Neural cell (in vitro differentiated cells): Measurements from ENCODE around the gene MRPL28. TPM values are rescaled to one million over a fixed set of nuclear protein-coding genes. Genes with fewer than 3 reads are reported as not detected.

Experiments used
- H2AFZ ChIP-seq: fragments of 200-600, 300-800 bp; sonication (generic), shearing (Covaris generic); 2 replicates; pipeline ENCODE4 v1.6.0; 2014; ENCODE audit warnings: low read depth, mild to moderate bottlenecking, antibody characterized with exemption, low read length, moderate library complexity
- H3F3A ChIP-seq: fragments of 200-600 bp; shearing (Covaris generic); 2 replicates; pipeline ENCODE4 v1.6.1; 2016; ENCODE audit warnings: mild to moderate bottlenecking, moderate library complexity, mixed read lengths, antibody characterized with exemption, low read length; ENCODE audit not compliant: insufficient read depth, poor library complexity, severe bottlenecking
- H3K27ac ChIP-seq: fragments of 200-600, 300-800 bp; sonication (generic), shearing (Covaris generic); 2 replicates; pipeline ENCODE4 v1.5.1; 2014; ENCODE audit warnings: mild to moderate bottlenecking, low read length, moderate library complexity
- H3K27me3 ChIP-seq: fragments of 300-800, 200-600 bp; sonication (generic), shearing (Covaris generic); 2 replicates; pipeline ENCODE4 v1.6.0; 2014; ENCODE audit warnings: mild to moderate bottlenecking, low read depth, low read length, moderate library complexity; ENCODE audit not compliant: insufficient read depth
- H3K36me3 ChIP-seq: fragments of 300-800, 200-600 bp; sonication (generic), shearing (Covaris generic); 2 replicates; pipeline ENCODE4 v1.5.1; 2014; ENCODE audit warnings: mild to moderate bottlenecking, antibody characterized with exemption, low read length, moderate library complexity; ENCODE audit not compliant: insufficient read depth
- H3K4me2 ChIP-seq: fragments of 300-800, 200-600 bp; sonication (generic), shearing (Covaris generic); 2 replicates; pipeline ENCODE4 v1.6.0; 2014; ENCODE audit warnings: mild to moderate bottlenecking, low read length
- H3K4me3 ChIP-seq: fragments of 300-800, 200-600 bp; sonication (generic), shearing (Covaris generic); 2 replicates; pipeline ENCODE4 v1.5.1; 2014; ENCODE audit warnings: mild to moderate bottlenecking, low read length, moderate library complexity
- H3K79me2 ChIP-seq: fragments of 200-600 bp; shearing (Covaris generic); replicated peaks from 2 replicates; pipeline ENCODE4 v1.6.0; 2014; ENCODE audit warnings: mild to moderate bottlenecking, low read length, moderate library complexity; ENCODE audit not compliant: insufficient read depth
- H3K9ac ChIP-seq: fragments of 300-800, 200-600 bp; sonication (generic), shearing (Covaris generic); 2 replicates; pipeline ENCODE4 v1.6.1; 2016; ENCODE audit warnings: mild to moderate bottlenecking, low read length, mixed read lengths
- H3K9me2 ChIP-seq: fragments of 200-600 bp; shearing (Covaris generic); 2 replicates; pipeline ENCODE4 v1.6.1; 2016; ENCODE audit warnings: mild to moderate bottlenecking, low read length, mixed read lengths; ENCODE audit not compliant: insufficient read depth
- H3K9me3 ChIP-seq: fragments of 200-600, 300-800 bp; sonication (generic), shearing (Covaris generic); 2 replicates; pipeline ENCODE4 v1.6.1; 2016; ENCODE audit warnings: mild to moderate bottlenecking, mixed run types, low read length, moderate library complexity, mixed read lengths
- H4K20me1 ChIP-seq: fragments of 200-600 bp; shearing (Covaris generic); 2 replicates; pipeline ENCODE4 v1.6.1; 2016; ENCODE audit warnings: mild to moderate bottlenecking, mixed run types; ENCODE audit not compliant: insufficient read depth
- EP300 ChIP-seq: fragments of 450-650 bp; conservative IDR thresholded peaks from 2 replicates; pipeline ENCODE4 v1.6.1; 2014; ENCODE audit warnings: antibody characterized with exemption, mild to moderate bottlenecking, moderate library complexity; ENCODE audit not compliant: poor library complexity, severe bottlenecking
- EZH2 ChIP-seq: fragments of 200-600, 300-800 bp; shearing (Covaris generic), sonication (generic); IDR thresholded peaks from 2 replicates; pipeline ENCODE4 v1.6.1; 2014; ENCODE audit warnings: antibody characterized with exemption, low read length, borderline replicate concordance, mild to moderate bottlenecking; ENCODE audit not compliant: insufficient read depth, poor library complexity, severe bottlenecking
- MXI1 ChIP-seq: fragments of 450-650 bp; conservative IDR thresholded peaks from 2 replicates; pipeline ENCODE4 v1.6.1; 2014; ENCODE audit warnings: antibody characterized with exemption, mild to moderate bottlenecking; ENCODE audit not compliant: poor library complexity, severe bottlenecking
- POLR2AphosphoS5 ChIP-seq: IDR thresholded peaks from 2 replicates; pipeline ENCODE4 v1.6.1; 2012
- RAD21 ChIP-seq: fragments of 450-650 bp; conservative IDR thresholded peaks from 2 replicates; pipeline ENCODE4 v1.6.1; 2014; ENCODE audit warnings: antibody characterized with exemption, mild to moderate bottlenecking, moderate library complexity
- REST ChIP-seq: IDR thresholded peaks from 2 replicates; pipeline ENCODE4 v1.6.1; 2012; ENCODE audit warnings: borderline replicate concordance
- SMC3 ChIP-seq: fragments of 450-650 bp; conservative IDR thresholded peaks from 2 replicates; pipeline ENCODE4 v1.6.1; 2014; ENCODE audit warnings: antibody characterized with exemption, mild to moderate bottlenecking, moderate library complexity; ENCODE audit not compliant: poor library complexity
- TAF1 ChIP-seq: IDR thresholded peaks from 2 replicates; pipeline ENCODE4 v1.6.1; 2012; ENCODE audit warnings: low read depth
- polyA plus RNA-seq: library from polyadenylated mRNA; depleted of rRNA; stranded (reverse); fragments of >200 nt; gene quantifications from 2 replicates; pipeline ENCODE4 v1.2.3, GENCODE V29; 2014
- TF ChIP-seq, protein P1 (sequence below): fragments of 450-650 bp; IDR thresholded peaks from 2 replicates; pipeline ENCODE4 v1.5.1; 2014; ENCODE audit warnings: antibody characterized with exemption, mild to moderate bottlenecking, moderate library complexity; ENCODE audit not compliant: poor library complexity, severe bottlenecking

The MRPL28 gene
- polyA plus RNA-seq, 1 donor from 2014 or later = 134 TPM

DNA sequence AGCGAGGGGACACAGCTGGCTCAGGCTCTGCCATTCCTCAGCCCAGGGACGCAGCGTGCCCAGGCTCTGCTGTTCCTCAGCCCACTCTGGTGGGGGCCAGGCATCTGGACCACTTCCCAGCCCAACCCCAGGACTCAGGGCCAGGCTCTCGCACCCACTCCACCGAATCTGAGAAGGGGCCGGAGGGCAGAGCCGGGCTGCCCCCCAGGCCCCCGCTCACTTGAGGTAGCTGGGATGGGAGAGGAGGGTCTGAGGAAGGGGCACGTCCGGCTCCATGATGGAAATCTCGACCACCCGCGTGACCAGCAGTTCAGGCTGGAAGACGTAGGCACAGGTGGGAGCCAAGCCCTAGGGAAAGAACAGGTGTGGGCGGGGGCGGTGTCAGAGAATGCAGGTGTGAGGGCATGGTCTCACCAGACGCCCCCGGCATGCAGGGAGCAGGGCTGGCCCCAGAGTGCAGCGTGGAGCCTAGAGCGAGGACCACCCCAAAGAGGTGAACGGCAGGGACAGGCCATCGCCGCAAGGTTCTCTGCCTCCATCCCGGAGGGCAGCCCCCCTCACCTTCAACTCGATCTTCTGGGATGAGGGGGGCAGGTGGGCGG is 6.6 kb upstream of the MRPL28 start:
- H3K9me3 ChIP-seq = no peaks in the 10 kb centered on the region
- H3K4me2 ChIP-seq = no peak overlapping the region
- H3K79me2 ChIP-seq = peaks cover 6% of the 10 kb centered on the region
- H3F3A ChIP-seq = no peaks in the 10 kb centered on the region
- no peaks in the 10 kb centered on the region for H3K36me3 ChIP-seq
- no peak overlapping the region for H3K27ac ChIP-seq
- no peak overlapping the region for H2AFZ ChIP-seq
- no peak for TF ChIP-seq EZH2
- no peak for TF ChIP-seq POLR2AphosphoS5
- TF ChIP-seq EP300 = no peak
- TF ChIP-seq, protein P1, sequence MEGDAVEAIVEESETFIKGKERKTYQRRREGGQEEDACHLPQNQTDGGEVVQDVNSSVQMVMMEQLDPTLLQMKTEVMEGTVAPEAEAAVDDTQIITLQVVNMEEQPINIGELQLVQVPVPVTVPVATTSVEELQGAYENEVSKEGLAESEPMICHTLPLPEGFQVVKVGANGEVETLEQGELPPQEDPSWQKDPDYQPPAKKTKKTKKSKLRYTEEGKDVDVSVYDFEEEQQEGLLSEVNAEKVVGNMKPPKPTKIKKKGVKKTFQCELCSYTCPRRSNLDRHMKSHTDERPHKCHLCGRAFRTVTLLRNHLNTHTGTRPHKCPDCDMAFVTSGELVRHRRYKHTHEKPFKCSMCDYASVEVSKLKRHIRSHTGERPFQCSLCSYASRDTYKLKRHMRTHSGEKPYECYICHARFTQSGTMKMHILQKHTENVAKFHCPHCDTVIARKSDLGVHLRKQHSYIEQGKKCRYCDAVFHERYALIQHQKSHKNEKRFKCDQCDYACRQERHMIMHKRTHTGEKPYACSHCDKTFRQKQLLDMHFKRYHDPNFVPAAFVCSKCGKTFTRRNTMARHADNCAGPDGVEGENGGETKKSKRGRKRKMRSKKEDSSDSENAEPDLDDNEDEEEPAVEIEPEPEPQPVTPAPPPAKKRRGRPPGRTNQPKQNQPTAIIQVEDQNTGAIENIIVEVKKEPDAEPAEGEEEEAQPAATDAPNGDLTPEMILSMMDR = no peak
- TF ChIP-seq SMC3 = no peak
- no peak for TF ChIP-seq REST
- TF ChIP-seq RAD21 = no peak
- TF ChIP-seq TAF1 = no peak
- TF ChIP-seq MXI1 = no peak
- H3K4me3 ChIP-seq = no peak overlapping the region
- no peak overlapping the region for H3K9ac ChIP-seq
- H4K20me1 ChIP-seq = peaks cover 4% of the 10 kb centered on the region
- no peaks in the 10 kb centered on the region for H3K27me3 ChIP-seq
- no peaks in the 10 kb centered on the region for H3K9me2 ChIP-seq

DNA sequence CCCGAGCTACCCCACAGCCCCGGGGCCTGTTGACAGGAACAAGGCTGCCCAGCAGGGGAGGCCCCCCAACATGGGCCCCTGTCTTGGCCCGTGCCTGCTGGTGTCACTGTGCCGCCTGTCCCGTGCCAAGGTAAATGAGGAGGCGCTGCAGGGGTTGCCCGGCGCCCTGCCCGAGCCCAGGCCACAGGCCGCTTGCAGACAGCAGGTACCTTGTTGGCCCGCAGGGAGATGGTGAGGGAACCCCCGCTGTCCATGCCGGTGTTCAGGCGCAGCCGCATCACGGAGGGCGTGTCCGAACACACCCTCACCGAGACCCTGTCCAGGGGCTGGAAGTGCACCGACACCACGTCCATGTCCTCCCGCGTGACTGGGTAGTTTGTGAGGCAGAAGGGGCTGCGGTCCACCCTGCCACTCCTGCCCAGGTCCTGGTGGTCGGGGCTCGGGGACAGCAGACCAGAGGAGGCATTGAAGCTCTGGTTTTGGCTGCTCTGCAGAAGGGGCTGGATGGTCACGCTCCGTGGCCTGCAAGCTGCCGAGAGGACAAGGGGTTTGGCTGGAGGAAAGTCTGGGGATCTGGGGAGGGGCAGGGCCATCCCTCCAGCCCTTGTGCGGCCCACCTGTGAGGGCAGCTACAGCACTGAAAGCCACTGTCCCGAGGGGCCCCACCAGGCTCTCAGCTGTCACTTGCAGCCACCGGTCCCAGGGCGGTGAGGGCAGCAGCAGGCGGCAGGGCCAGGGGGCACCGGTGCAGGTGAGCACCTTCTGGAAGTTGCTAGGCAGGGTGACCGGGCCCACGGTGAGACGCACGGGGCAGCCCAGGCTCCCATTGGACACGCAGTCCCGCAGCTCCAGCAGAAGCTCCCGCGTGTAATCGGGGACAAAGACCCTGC is 5.8 kb upstream of the MRPL28 start:
- Histone ChIP-seq H3F3A (no peaks in the 10 kb centered on the region), H3K27me3 (no peaks in the 10 kb centered on the region), H3K4me3 (no peak overlapping the region), H3K9ac (no peak overlapping the region), H4K20me1 (peaks cover 4% of the 10 kb centered on the region), H2AFZ (no peak overlapping the region), H3K79me2 (peaks cover 6% of the 10 kb centered on the region), H3K36me3 (no peaks in the 10 kb centered on the region), H3K9me3 (no peaks in the 10 kb centered on the region), H3K27ac (no peak overlapping the region), H3K4me2 (no peak overlapping the region), H3K9me2 (no peaks in the 10 kb centered on the region)
- TF ChIP-seq MXI1 = no peak
- TF ChIP-seq POLR2AphosphoS5 = no peak
- TF ChIP-seq TAF1 = no peak
- TF ChIP-seq RAD21 = no peak
- TF ChIP-seq EP300 = no peak
- TF ChIP-seq EZH2 = no peak
- TF ChIP-seq, protein P1 = no peak
- no peak for TF ChIP-seq SMC3
- no peak for TF ChIP-seq REST
